Mesenteric fat pad (tissue), 1 donor: ENCODE measurements around the gene LRRC7. TPM values are rescaled to one million over a fixed set of nuclear protein-coding genes. Genes with fewer than 3 reads are reported as not detected.
"Not testable (repeated sequence)": the region's sequence is repeated elsewhere in the genome, so short reads cannot be mapped to it uniquely, and the experiment has no call there.

Source experiments
- DNase-seq: peaks from one replicate; pipeline ENCODE4 v3.0.0-alpha.2; 2020; ENCODE audit warnings: low spot score
- total RNA-seq: library from RNA; stranded (reverse); fragmentation: NEBNext Ultra II Directional; extraction: Animal tissue kit (Norgen Biotek cat#: 25700); gene quantifications from one replicate; pipeline ENCODE4 v1.2.1, GENCODE V29; 2021
- donor health status: DM: yes; HTN: yes; CAD: no.

LRRC7 gene
- total RNA-seq, 1 donor from 2014 or later, result 0.03 TPM

- no peak for DNase-seq
These were observed 295.2 kb downstream of the LRRC7 start for GRCh38 chr1:69862906-69863305.

GRCh38 chr1:69863704-69864103 lies 296.0 kb downstream of the LRRC7 start:
- DNase-seq, result no peak

GRCh38 chr1:69871412-69871811 lies 303.7 kb downstream of the LRRC7 start:
- no peak for DNase-seq

DNA sequence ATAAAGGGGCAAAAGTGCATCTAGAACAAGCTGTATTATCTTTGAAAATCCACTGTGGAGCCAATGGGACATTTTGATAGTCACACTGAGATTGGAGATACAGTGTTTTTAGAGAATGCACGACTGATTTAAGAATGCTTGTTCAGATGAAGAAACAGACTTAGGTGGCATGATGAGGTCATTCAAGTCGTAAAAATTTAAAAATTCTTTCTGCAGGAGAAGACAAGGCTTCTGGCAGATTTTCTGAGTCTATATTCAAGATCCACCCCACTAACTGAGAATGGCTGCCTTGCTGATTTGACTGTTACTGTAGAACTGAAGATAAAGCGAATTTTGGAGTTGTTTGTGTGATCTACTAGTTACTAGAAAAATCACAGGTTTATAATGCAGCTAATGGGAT lies 310.6 kb downstream of the LRRC7 start:
- DNase-seq, result no peak

DNA sequence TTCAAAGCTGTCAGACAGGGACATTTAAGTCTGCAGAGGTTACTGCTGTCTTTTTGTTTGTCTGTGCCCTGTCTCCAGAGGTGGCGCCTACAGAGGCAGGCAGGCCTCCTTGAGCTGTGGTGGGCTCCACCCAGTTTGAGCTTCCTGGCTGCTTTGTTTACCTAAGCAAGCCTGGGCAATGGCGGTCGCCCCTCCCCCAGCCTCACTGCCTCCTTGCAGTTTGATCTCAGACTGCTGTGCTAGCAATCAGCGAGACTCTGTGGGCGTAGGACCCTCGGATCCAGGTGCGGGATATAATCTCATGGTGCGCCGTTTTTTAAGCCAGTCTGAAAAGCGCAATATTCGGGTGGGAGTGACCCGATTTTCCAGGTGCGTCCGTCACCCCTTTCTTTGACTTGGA lies 320.3 kb downstream of the LRRC7 start:
- DNase-seq, result not testable (repeated sequence)

DNA sequence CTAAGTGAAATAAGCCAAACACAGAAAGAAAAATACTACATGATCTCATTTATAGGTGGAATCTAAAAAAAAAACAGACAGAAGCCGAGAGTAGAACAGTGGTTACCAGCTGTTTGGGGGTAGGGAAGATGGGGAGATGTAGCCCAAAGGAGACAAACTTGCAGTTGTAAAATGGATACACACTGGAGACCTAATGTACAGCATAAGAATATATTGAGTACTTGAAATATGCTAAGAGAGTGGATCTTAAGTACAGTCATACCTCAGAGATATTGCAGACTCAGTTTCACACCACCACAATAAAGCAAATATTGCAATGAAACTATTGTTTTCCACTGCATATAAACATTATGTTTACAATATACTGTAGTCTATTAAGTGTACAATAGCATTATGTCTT lies 320.9 kb downstream of the LRRC7 start:
- DNase-seq, result no peak

DNA sequence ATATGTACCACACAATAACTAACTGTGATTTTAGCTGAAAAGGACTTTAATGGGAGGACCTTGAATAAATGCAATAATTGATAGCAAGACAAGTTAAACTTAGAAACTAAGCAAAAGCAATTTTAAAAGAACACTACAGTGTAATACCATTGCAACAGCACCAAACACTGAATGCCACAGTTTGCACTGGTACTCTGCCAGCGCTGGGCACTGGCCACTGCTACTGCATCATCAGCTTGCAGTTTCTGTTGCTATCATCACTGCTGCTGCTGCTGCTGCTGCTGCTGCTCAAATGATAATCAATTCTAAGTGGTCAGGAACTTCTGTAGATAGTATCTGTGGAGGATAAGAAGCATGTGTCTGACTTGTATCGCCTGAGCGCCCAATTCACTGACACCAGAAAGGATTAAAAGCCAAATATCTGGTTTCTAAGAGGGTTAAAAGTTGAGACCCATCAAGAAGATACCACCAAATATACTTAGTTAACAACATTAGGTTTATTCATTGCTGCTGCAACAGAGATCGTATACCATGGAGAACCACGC lies 330.8 kb downstream of the LRRC7 start:
- DNase-seq, result no peak

DNA sequence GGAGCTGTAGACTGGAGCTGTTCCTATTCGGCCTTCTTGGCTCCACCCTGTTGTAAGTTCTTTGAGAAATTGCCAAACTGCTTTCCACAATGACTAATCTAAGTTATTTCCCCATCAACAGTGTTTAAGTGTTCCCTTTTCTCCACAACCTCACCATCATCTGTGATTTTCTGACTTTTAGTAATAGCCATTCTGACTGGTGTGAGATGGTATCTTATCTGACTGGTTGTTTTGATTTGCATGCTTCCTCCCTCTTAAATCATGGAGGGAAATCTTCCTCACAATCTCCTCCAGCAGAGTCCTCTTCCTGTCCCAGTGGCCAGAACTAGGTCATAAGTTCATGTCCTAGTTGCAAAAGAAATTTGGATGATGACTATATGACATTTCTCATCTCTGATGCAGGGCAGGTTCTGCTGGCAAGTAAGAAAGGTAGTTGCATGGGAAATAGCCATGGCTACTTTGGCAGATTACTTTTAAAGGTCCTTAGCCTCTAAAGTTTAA lies 343.6 kb downstream of the LRRC7 start:
- DNase-seq, result no peak

DNA sequence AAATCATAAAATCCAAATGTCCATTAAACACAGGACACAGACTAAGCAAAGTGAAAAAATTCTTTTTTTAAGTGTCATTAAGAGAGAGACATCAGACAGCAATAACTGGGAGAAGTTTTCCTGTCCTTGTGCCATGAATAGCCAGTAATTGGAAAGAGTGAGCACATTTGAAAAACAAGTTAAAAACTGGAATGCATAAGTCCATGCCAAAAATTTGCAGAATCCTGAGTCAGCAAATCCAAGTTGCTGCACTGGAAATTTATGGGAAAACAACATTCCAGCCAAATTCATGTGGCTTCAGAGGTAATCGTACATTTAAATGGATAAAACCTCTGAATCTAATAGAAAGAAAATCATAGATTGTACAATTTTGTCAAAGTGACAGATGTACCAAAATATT lies 346.3 kb downstream of the LRRC7 start:
- DNase-seq, result no peak

- no peak for DNase-seq
These were observed 347.4 kb downstream of the LRRC7 start for GRCh38 chr1:69914976-69915765.

DNA sequence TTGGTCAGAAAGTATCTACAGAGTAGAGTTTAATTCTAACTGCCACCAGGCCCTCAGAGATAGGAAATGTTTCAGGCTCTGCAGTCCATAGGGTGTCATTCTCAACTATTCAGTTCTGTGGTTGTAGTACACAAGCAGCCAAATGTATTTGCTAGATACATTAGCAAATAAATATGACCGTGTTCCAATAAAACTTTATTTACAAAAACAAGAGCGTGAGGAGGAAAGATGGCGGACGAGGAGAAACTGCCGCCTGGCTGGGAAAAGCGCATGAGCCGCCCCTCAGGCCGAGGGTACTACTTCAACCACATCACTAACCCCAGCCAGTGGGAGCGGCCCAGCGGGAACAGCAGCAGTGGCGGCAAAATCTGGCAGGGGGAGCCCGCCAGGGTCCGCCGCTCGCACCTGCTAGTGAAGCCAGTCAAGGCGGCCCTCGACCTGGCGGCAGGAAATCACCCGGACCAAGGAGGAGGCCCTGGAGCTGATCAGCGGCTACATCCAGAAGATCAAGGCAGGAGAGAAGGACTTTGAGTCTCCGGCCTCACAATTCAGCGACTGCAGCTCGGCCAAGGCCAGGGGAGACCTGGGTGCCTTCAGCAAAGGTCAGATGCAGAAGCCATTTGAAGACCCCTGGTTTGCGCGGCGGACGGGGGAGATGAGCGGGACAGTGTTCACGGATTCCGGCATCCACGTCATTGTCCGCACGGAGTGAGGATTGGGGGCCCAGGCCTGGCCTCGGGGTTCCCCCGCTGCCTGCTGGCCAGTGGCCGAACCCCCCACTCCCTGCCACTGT lies 351.6 kb downstream of the LRRC7 start:
- DNase-seq, result no peak

GRCh38 chr1:69919922-69920273 lies 352.2 kb downstream of the LRRC7 start:
- DNase-seq, result no peak

DNA sequence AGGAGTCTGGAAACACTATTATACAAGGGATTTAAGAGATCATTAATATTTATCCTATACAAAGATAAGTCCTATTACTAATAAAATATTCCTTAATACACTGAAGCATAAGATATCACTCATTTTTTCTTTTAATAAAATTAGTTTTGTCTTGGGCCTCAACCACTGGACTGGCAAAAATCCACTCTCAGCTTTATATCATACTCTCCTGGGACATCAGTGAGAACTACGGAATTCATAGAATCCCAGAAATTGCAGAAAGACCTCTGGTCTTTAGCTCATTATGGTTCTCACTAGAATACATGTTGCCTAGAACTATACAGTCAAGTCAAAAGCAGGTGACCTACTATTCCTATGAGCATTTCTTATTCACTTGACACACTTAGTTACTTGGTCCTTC lies 352.7 kb downstream of the LRRC7 start:
- no peak for DNase-seq

- DNase-seq, result no peak
These were observed 353.8 kb downstream of the LRRC7 start for GRCh38 chr1:69921486-69921885.

GRCh38 chr1:69928234-69928633 lies 360.5 kb downstream of the LRRC7 start:
- DNase-seq, result not testable (repeated sequence)

GRCh38 chr1:69929308-69930057 lies 361.8 kb downstream of the LRRC7 start:
- DNase-seq, result no peak

- DNase-seq, result no peak
These were observed 362.7 kb downstream of the LRRC7 start for GRCh38 chr1:69930396-69930795.

DNA sequence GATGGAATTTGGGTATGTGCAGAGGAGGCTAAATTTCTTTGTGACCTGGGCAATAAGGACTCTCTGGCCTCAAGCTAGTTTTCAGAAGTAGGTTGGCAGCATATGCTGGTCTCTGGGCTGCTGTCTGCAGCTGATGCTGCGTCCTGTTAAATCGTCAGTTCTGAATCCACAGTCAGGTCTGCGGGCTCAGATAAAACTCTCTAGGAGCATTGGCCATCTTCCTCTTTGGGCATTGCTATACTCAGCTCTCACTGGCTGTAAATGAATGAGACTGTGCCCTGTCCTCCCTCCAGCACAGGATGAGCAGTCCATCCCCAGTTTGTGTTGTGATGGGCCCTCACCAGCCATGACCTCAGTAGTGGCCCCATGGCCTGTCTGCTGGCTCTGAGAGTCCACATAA lies 365.0 kb downstream of the LRRC7 start:
- DNase-seq, result no peak

DNA sequence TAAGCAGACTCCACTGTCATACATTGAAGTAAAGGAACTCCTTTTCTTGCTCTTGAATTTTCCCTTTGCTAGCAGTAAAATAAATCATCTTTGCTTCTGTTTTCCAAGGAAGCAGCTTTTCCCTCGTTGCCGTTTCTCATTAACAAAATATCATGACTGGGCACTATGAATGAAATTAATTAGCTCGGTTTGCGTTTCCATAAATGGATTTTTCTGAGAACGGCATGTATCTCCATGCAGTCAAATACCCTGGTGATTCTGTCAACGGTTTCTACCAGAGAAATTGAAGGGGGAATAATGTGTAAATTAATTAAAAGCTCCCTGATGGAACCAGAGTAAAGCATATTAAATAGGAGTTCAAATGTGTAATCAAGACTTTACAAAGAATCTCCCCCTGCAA lies 372.5 kb downstream of the LRRC7 start:
- no peak for DNase-seq

DNA sequence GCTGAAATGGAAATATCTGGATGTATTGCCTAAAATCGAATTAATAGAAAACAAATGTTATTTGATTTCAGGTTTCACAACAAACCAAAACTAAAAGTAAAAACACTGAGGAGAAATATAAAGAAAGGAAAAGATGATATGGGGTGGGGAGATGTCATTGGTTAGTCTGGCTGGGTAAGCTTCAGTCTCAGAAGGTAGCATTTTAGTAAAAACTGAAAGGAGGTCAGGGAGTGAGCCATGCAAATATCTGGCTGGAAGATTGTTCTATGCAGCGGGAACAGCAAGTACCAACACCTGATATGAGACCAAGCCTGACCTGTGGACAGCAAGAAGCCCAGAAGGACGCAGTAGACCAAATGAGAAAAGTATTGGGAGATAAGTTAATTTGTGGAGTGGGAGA lies 373.1 kb downstream of the LRRC7 start:
- no peak for DNase-seq

- DNase-seq, result no peak
These were observed 375.3 kb downstream of the LRRC7 start for GRCh38 chr1:69943030-69943429.

- no peak for DNase-seq
These were observed 379.2 kb downstream of the LRRC7 start for GRCh38 chr1:69946935-69947334.
